RWPE2 (cell line): ENCODE measurements around the gene ADISSP.

Experiments used
- ATAC-seq: fragments of 200-7000 bp; cut with Tn5 transposase; 3 replicates; pipeline ENCODE4 v1.9.1; 2021; ENCODE audit warnings: low read depth
- DNase-seq: peaks from one replicate; pipeline ENCODE4 v3.0.0-alpha.2; 2020; ENCODE audit warnings: low spot score
- H3K27ac ChIP-seq: fragments of 450-650 bp; 2 replicates; pipeline ENCODE4 v1.5.1; 2017; ENCODE audit warnings: mild to moderate bottlenecking; ENCODE audit not compliant: poor library complexity, severe bottlenecking
- H3K27me3 ChIP-seq: fragments of 250-450 bp; sonication (Bioruptor Pico); 2 replicates; pipeline ENCODE4 v1.5.1; 2021; ENCODE audit warnings: mild to moderate bottlenecking, moderate library complexity; ENCODE audit not compliant: insufficient read depth, poor library complexity, severe bottlenecking
- H3K36me3 ChIP-seq: fragments of 250-450 bp; sonication (Bioruptor Pico); 2 replicates; pipeline ENCODE4 v1.5.1; 2020; ENCODE audit warnings: low read depth, mild to moderate bottlenecking, moderate library complexity
- H3K4me1 ChIP-seq: fragments of 250-450 bp; sonication (Bioruptor Pico); 2 replicates; pipeline ENCODE4 v1.5.1; 2021; ENCODE audit warnings: mild to moderate bottlenecking, moderate library complexity; ENCODE audit not compliant: insufficient read depth, poor library complexity, severe bottlenecking
- H3K4me3 ChIP-seq: fragments of 250-450 bp; sonication (Bioruptor Pico); 2 replicates; pipeline ENCODE4 v1.5.1; 2021; ENCODE audit warnings: mild to moderate bottlenecking, moderate library complexity; ENCODE audit not compliant: severe bottlenecking
- H3K9me3 ChIP-seq: fragments of 250-450 bp; sonication (Bioruptor Pico); 2 replicates; pipeline ENCODE4 v1.5.1; 2021; ENCODE audit warnings: mild to moderate bottlenecking, moderate library complexity; ENCODE audit not compliant: severe bottlenecking
- TF ChIP-seq, protein P1 (sequence below): fragments of 450-650 bp; IDR thresholded peaks from one replicate; pipeline ENCODE4 v1.5.1; 2017; ENCODE audit warnings: mild to moderate bottlenecking, moderate library complexity; ENCODE audit not compliant: poor library complexity, severe bottlenecking

Gene ADISSP

DNA sequence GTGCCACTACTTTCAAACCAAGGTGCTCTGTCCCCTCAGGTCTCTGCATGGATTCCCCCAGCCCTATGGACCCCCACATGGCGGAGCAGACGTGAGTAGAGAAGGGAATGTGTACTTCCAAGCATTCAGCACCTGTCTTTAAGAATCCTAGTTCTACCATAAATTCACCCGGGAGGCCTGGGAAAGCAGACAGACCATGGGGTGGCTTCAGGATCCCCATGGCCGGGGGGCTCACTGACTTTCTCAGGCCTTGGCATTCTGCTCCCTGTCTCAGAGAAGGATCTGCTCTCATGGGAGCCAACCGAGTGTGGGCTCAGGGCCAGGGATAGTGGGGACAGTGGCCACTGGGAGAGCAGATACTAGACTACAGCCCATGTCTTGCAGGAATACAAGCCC, 30.8 kb upstream of the ADISSP start:
- Histone ChIP-seq H3K4me3 (no peak overlapping the region), H3K27me3 (no peaks in the 10 kb centered on the region), H3K36me3 (peaks cover 66% of the 10 kb centered on the region), H3K4me1 (peaks cover 11% of the 10 kb centered on the region), H3K9me3 (no peaks in the 10 kb centered on the region), H3K27ac (peak overlapping the region; percentile 74)
- DNase-seq (no peak), ATAC-seq (no peak)
- TF ChIP-seq, protein P1, sequence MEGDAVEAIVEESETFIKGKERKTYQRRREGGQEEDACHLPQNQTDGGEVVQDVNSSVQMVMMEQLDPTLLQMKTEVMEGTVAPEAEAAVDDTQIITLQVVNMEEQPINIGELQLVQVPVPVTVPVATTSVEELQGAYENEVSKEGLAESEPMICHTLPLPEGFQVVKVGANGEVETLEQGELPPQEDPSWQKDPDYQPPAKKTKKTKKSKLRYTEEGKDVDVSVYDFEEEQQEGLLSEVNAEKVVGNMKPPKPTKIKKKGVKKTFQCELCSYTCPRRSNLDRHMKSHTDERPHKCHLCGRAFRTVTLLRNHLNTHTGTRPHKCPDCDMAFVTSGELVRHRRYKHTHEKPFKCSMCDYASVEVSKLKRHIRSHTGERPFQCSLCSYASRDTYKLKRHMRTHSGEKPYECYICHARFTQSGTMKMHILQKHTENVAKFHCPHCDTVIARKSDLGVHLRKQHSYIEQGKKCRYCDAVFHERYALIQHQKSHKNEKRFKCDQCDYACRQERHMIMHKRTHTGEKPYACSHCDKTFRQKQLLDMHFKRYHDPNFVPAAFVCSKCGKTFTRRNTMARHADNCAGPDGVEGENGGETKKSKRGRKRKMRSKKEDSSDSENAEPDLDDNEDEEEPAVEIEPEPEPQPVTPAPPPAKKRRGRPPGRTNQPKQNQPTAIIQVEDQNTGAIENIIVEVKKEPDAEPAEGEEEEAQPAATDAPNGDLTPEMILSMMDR: no peak

DNA sequence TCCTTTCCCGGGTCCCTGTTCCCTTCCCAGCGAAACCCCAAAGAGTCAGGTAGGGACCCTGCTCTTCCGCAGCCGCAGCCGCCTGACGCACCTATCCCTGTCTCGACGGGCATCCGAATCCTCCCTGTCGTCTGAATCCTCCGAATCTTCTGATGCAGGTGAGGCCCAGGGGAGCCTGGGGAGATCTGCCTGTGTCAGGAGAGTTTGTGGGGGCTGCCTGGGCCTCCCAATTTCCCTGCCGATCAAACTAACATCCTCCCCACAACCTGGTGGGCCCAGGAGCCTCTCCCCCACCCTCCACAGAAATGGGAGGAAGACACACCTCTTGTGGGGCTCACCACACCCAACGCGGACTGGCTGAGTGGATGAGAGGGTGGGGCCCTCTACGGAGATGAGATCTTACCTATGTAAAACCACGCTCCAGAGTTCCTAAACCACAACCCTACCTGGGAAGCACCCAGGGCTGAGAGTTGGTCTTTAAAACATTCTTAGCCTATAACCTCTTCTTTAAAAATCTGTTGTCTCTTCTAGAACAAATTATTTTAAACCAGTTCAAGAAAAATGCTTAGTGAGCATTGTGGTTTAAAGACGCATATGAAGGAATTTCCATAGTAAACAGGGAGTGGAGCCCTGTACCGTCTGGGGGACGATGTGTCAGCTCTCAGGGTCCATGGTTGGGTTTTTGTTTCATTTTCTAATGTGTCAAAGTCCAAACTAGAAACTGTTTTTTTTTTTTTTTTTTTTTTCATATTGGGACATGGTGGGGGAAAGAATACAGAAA, 30.2 kb upstream of the ADISSP start:
- DNase-seq (no peak), ATAC-seq (peak; percentile 53)
- no peaks in the 10 kb centered on the region for H3K27me3 ChIP-seq
- H3K4me1 ChIP-seq: peaks cover 11% of the 10 kb centered on the region
- peak overlapping the region; percentile 82 for H3K4me3 ChIP-seq
- peak overlapping the region; percentile 74 for H3K27ac ChIP-seq
- TF ChIP-seq, protein P1: no peak
- H3K36me3 ChIP-seq: peaks cover 60% of the 10 kb centered on the region
- H3K9me3 ChIP-seq: no peaks in the 10 kb centered on the region

DNA sequence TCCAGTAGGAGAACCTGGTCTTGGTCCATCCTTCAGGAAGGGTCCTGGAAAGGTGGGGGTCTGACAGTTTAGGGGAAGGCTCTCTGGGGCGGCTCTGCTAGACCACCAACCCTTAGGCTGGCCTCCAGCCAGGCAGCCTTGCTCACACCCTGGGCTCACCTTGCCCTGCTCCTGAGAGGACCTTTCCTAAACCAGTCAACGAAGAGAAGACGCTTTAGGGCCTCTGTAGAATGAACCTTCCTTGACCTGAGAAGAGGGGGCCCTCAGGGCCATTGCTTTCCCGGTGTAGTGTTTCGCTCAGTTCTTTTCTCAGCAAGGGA, 29.6 kb upstream of the ADISSP start:
- Histone ChIP-seq H3K36me3 (peaks cover 54% of the 10 kb centered on the region), H3K4me3 (peak overlapping the region; percentile 82), H3K27ac (peak overlapping the region; percentile 74), H3K9me3 (no peaks in the 10 kb centered on the region), H3K4me1 (peaks cover 11% of the 10 kb centered on the region), H3K27me3 (no peaks in the 10 kb centered on the region)
- ATAC-seq (0 out of 3 replicates have a peak, but pooled peaks have one; percentile 1), DNase-seq (no peak)
- TF ChIP-seq, protein P1: no peak

DNA sequence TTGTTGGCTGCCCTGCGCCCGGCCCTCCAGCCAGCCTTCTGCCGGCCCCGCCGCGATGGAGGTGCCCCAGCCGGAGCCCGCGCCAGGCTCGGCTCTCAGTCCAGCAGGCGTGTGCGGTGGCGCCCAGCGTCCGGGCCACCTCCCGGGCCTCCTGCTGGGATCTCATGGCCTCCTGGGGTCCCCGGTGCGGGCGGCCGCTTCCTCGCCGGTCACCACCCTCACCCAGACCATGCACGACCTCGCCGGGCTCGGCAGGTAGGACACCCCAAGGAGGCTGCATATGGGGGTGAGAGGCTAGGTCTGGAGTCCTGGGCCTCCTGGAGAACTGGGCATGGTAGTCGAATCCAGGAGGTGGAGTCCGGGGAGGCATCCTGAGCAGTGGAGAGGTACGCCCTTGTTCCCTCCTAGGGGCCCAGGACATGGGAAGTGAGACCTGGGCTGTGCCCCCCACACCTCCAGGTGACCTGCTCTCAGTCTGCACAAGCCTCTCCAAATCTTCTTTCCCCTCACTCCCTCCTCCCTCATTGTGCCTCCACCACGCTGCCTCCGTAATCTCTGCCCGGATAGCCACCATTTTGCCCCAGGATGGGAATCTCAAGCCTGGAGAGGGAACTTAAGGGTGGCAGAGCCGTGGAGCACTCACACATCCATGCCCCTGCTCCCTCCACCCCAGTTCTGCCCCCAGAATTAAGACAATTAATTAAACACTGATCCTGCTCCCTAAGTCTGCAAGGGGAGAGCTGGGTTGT, 29.1 kb upstream of the ADISSP start:
- TF ChIP-seq, protein P1: no peak
- H3K27ac ChIP-seq: peak overlapping the region; percentile 74

More for the DNA sequence above, 29.1 kb upstream of the ADISSP start:
- Histone ChIP-seq H3K36me3 (peaks cover 48% of the 10 kb centered on the region), H3K4me1 (peaks cover 11% of the 10 kb centered on the region), H3K9me3 (no peaks in the 10 kb centered on the region), H3K4me3 (peak overlapping the region; percentile 82), H3K27me3 (no peaks in the 10 kb centered on the region)
- ATAC-seq (peak; percentile 17), DNase-seq (no peak)
